CD4-positive, alpha-beta T cell treated with Interleukin-21 for 1 hour (primary cell): ENCODE data around the gene SGMS1.
"Not testable (repeated sequence)": the region's sequence is repeated elsewhere in the genome, so short reads cannot be mapped to it uniquely, and the experiment has no call there.

Experiments
- DNase-seq: peaks from one replicate; pipeline ENCODE4 v3.0.0-alpha.2; 2020

SGMS1 gene

DNA sequence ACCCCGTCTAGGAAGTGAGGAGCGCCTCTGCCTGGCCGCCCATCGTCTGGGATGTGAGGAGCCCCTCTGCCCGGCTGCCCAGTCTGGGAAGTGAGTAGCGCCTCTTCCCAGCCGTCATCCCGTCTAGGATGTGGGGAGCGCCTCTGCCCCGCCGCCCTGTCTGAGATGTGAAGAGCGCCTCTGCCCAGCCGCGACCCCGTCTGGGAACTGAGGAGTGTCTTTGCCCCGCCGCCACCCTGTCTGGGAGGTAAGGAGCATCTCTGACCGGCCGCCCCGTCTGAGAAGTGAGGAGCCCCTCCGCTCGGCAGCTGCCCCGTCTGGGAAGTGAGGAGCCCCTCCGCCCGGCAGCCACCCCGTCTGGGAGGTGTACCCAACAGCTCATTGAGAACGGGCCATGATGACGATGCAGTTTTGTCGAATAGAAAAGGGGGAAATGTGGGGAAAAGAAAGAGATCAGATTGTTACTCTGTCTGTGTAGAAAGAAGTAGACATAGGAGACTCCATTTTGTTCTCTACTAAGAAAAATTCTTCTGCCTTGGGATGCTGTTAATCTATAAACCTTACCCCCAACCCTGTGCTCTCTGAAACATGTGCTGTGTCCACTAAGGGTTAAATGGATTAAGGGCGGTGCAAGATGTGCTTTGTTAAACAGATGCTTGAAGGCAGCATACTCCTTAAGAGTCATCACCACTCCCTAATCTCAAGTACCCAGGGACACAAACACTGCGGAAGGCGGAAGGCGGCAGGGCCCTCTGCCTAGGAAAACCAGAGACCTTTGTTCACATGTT lies 267.9 kb downstream of the SGMS1 start:
- not testable (repeated sequence) for DNase-seq

DNA sequence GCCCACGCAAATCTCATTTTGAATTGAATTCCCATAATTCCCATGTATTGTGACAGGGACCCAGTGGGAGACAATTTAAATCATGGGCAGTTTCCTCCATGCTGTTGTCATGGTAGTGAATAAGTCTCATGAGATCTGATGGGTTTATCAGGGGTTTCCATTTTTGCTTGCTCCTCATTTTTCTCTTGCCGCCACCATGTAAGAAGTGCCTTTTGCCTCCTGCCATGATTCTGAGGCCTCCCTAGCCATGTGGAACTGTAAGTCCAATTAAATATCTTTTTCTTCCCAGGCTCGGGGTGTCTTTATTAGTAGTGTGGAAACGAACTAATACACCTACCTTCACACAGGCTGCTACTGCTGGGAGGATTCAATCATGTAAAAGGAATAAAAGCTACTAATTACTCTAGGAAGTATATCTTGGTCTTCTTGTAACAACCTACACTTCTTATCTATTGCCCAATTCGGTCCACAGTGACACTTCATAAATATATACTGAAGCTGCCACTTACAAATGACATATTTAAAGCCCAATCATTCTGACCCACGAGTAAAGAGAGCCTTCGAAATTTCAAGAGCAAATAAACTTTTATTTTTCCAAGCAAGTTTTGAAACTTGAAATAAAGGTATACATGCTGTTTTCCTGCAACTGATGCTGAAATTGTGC lies 272.1 kb downstream of the SGMS1 start:
- DNase-seq: no peak

DNA sequence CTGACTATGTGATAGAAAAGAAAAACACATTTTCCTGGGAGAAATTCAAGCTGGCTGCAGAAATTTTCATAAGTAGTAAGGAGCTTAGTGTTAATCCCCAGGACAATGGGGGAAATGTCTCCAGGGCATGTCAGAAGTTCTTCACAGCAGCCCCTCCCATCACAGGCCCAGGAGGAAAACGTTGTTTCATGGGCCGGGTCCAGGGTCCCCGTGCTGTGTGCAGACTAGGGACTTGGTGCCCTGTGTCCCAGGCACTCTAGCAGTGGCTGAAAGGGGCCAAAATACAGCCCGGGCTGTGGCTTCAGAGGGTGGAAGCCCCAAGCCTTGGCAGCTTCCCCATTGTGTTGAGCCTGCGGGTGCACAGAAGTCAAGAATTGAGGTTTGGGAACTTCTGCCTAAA lies 273.4 kb downstream of the SGMS1 start:
- DNase-seq: no peak

DNA sequence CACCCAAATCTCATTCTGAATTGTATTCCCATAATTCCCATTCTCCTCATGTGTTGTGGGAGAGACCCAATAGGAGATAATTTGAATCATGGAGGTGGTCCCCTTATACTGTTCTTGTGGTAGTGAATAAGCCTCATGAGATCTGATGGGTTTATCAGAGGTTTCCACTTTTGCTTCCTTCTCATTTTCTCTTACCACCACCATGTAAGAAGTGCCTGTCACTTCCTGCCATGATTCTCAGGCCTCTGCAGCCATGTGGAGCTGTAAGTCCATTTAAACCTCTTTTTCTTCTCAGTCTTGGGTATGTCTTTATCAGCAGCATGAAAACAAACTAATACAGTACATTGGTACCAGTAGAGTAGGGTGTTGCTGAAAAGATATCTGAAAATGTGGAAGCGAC lies 274.2 kb downstream of the SGMS1 start:
- no peak for DNase-seq

DNA sequence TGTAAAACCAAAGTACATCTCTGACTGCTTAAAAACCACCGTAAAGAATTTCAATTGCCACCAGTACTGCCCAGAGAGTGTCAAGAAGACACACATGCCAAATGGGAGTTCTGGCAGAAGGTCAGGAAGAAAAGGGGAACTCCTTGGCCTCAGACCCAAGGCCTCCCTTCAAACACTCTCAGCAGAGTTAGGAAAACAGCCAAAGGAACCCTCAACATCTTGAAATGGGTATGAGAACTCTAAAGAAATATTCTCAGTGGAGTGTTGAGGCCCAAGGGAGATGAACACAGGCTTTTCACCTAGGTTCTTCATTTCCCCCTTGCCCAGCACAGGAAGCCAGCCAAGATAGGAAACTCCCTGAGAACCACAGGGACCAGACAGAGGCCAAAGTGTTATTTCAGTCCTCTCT lies 276.4 kb downstream of the SGMS1 start:
- no peak for DNase-seq

DNA sequence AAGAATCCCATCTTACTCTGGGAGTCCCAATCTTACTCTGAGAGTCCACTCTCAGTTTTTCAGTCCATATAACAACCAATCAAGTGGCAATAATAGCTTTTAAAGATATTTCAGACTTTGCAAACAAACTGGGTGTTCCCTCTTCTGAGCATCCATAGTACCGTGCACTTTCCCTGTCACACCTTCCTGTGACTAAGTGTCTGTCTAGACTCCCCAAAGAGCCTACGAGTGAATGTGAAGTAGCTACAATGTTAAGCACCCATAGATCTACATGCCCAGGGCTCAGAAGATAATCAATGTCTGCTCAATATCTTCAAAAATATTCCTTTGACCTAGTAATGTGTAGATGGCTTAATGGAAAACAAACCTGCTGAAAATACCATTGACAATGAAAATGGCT lies 276.8 kb downstream of the SGMS1 start:
- no peak for DNase-seq

DNA sequence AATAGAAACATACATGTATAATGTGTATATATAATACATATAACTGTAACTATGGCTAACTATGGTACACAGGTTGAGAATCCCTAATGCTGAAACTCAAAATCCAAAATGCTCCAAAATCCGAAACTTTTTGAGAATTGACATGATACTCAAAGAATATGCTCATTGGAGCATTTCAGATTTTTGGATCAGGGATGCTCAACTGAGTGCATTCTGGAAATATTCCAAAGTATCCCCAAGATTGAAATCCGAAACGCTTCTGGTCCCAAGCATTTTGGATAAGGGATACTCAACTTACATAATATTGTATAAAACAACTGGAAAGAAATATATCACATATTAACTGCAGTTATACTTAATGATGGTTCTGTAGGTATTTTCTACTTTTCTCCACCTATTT lies 278.2 kb downstream of the SGMS1 start:
- DNase-seq: no peak

DNA sequence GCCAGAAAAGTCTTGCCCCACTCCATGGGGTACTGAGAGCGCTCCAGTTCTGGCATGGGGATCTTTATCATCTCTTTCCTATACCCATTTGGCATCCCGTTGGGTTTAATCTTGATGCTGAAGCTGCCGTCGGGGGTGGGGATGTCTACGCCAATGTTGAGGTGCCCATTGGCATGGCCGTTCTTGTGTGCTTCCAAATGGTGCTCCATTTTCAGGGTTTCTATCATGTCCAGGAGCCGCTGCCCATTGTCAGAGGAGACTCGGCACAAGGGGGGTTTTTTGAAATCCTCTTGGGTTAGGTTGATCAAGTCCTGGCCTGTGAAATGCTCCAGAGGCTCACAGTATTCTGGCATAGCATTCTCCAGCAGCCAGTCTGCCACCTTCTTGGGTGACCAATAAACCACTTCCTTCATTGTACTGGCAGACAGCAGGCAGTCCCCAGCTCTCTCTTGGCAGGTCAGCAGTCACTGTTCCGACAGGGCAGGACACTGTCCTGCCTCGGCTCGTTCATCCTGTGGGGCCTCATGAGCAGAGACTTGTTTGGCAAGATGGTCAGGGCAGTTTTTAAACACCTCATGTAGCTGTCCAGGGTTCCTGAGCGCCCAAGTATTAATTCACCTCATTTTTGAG lies 279.9 kb downstream of the SGMS1 start:
- DNase-seq: no peak

DNA sequence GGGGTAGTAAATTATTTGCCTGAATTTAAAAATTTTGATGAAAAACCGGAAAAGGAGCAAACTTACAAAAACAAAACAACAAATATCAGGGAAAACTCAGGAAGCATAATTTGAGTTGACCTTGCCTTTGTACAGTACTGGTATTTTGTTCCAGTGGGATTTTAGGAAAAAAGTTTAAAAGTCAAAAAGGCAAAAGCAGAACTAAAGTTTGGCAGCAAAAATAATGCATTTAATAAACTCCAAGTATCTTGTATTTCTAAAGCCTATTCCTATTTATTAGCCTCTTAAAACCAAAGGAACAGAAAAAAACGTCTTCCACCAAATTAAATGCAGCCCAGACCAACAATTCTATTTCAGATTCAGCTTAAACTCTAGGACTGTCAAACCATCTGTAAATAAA lies 281.8 kb downstream of the SGMS1 start:
- DNase-seq: no peak

DNA sequence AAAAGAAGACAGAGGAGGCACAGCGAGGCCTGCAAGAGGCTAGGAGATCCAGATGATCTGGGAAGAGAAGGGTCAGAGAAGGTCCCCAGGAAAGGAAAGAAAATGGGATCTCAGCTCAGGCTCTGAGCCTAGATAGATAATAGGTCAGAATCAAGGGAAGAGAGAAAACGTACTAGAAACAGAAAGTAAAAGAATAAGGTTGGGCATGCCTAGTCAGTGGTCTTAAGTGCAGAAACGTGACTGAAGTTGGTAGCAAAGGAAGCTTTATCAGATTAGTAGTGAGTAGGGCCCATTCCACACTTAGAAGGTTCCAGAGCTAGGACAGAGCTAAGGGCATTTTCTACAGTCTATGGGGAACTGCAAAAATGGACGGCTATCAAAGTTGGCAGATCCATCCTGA lies 287.6 kb downstream of the SGMS1 start:
- peak; percentile 7 for DNase-seq

DNA sequence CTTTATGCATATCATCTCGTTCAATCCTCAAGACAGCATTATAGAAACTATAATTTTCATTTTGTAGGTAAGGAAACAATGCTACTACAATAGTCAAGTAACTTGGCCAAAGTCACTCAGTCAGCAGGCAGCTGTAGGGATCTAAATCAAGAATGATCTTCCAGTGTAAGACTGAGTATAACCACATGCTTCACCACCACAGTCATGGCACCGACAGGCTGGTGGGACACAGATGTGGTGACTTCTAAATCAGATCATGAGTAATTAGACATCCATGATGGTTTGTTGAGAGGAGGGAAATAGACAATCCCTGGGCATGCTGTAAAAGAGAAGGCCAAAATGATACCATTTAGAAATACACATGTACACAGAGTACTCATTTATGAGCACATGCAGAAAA lies 288.4 kb downstream of the SGMS1 start:
- no peak for DNase-seq

DNA sequence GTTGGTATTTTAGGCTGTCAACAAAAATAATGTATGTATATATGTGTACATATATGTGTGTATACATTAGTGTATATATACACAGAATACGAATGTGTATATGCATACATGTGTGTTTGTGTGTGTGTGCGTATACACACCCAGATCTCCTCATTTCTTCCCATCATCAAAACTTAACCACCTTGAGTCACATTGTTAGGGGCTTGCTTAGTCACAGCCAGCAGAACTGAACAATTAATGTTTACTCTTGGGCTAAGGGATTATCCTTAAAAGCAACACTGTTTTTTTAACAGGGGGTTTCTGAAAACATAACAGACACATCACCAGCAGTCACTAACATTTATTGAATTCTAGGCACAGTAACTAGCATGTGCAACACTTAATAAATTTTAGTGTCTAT lies 289.5 kb downstream of the SGMS1 start:
- DNase-seq: no peak

DNA sequence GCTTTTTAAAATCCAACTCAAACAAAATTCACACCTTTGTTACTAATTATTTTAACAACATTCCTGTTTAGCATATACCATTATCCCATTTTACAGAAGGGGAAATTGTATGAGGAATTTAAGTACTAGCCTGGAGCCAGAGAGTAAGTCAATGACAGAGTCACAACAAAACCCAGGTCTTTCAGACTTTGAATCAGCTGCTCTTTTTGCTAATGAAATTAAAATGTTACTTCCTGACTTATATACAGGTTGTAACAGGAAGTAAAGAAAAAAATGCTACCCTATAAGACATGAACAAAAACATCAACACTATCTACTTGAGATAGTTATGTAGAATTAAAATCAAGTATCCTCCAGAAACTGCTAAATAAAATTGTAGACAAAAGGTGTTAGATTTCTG lies 289.9 kb downstream of the SGMS1 start:
- DNase-seq: no peak

DNA sequence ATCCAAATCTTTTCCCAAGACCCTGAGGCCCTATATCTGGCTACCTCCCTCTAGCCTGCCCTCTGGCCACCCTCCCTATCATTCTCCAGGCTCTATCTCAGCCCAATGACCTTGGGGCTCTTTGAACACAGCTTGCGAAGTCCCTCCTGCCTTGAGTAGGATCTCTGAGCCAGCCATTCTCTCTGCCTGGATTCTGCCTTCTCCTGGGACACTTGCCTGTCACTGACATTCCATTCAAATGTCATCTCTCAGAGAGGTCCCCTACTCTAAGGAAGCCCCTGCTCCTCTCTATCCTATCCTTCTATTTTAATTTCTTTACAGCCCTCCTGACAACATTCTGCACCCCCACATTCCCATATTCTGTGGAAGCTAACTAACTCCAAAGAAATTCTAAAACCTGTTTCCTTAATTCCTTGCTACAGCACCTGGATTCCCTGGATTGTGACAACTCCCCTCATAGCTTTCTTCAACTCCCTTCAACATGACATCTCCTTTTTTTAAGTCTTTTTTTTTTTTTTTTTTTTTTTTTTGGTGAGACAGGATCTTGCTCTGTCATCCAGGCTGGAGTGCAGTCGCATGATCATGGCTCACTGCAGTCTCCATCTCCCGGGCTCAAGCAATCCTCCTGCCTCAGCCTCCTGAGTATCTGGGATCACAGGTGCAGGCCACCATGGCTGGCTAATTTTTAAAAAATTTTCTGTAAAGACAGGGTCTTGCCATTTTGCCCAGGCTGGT lies 291.5 kb downstream of the SGMS1 start:
- DNase-seq: no peak

DNA sequence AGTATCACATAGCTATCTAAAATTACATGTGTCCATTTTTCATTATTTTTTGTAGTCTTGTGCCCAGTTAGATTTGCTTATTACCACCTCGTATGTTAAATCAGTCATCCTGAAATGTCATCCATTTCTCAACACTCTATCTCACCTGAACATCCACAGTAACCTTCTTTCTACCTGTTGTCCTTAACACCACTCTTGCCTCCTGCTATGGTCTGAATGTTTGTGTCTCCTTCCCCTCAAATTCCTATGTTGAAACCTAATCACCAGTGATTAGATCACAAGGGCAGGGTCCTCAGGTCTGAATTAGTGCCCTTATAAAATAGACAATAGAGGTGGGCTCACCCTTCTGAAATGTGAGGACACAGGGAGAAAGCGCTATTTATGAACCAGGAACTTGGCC lies 292.3 kb downstream of the SGMS1 start:
- DNase-seq: no peak

DNA sequence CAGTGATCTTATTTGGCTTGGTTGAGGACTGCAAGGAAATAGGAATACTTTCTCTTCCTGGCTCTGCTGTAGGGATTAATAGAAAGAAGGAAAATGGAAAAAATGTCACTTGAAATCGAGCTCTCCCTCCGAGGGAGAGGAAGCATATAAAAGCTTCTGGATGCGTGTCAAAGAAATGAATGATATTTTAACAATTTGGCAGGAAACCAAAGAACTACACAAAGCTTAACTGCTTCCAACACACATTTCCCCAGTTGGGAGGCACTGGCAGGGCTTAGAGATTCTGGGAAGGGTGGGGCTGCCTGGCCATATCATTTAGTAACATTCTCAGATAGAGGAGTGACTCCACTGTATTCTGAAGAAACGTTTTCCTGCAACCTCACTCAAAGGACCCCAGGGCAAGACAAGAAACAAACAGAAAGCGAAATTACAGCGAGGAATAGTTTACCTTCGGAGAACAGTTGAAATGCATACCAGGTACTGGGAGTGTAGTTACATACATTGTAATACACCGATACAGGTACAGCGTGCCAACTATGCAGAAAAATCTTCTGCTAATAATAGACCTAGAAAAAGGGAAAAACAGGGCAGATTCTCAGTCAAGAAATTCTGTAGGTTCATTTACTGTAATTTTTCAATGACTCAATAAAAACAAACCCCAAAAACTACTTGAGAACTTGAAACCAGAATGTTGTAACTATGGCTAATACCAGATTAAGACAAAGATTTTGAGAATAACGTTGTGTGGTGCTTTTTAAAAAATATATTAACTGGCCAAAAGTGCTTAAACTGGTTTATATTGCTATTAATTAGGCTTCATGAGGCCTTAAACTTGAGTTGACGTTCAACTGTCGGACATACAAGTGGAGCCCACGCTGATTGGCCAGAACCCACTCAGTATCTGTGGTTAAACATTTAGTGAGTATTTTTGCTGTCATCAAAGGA lies 296.7 kb downstream of the SGMS1 start:
- no peak for DNase-seq

DNA sequence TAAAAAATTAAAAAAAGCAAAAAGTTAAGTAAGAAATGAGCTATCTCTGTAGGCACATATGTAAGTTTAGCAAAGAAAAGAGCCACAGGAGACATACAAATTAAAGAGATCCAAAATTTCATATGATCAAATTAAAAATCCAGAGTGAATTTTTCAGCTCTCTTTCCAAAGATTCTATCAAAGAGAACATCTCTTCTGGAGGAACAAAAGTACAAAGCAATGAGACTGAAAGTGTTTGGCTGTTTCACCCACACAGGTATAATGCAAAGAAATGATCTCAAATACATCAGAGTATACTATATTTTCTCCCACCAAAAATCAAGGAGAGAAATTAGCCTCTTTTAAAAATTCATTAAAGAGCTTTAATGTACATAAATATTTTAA lies 297.6 kb downstream of the SGMS1 start:
- DNase-seq: no peak

DNA sequence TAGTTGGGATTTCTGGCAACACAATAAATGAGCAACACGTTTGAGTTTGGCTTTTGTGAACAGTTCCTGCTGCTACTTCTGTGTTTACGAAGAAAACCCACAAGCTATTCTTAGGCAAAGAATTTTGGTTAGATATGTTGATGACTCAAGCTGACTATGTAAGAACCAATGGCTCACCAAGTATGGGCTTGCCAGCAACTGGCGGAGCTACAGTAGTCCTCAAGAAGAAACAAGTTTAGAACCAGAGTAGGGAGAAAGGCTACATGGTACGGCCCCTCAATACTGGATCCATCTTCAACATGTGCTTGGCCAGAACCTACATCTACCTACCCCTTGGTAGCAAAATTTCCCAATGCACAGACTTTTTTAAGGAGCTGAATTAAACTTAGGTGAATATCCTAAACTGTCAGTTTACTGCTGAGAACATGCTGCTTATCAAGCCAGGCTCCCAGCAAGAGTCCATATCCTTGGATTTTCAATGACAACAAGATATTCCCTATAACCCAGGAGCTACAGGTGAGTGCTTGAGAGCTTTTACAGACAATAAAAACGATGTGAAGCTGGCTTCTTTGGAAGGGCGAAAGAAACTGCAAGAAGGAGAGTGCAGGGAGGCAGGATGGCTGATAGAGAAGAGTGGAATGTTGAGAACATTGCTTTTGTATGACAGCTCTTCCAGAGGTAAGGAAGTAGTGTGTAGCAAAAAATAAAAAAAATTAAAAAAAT lies 298.1 kb downstream of the SGMS1 start:
- DNase-seq: no peak

DNA sequence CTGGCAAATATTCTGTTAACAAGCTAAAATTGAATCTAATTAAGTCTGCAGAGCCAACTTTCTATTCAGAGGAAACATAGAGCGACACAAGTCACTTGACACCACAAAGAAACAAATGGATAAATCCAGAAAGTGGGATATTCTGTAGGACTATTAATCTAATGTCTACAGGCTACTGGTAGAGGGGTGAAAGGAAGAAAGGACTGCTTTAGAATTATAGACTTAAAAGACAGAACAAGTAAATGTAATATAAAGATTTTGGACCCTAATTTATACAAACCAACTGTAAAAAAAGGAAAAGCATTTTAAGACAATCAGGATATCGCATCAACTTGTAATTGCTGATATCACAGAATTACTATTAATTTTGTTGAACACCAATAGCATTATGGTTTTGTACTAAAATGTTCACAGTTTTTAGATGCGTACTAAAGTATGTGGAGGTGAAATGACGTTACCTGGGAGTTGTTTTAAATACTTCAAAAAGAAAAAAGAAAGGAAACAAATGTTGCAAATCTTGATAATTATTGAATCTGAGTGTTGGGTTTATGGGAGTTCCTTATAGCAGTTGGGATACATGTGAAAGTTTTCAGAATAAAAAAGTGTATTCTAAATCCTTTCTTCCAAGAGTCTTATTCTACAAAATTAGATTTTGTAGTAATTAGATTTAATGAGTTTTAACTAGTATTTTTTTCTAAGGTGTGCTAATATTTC lies 298.9 kb downstream of the SGMS1 start:
- no peak for DNase-seq

DNA sequence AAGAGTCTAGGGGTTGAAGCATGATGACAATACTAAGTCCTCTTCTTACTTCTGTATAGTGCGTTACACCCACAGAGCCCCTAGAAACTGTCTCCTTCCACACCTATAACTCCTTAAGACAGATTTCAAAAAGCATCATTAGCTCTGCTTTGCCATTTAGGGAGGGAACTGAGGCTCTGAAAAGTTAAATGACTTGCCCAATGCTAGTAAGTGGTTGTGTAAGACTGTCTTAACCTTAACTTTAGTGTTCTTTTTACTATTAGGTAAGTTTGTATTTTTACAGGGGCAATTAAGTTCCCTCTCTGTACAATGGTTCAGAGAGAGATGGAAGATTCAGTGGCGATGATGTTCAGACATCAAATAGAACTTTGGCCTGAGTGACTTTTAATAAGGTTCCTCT lies 299.7 kb downstream of the SGMS1 start:
- no peak for DNase-seq

DNA sequence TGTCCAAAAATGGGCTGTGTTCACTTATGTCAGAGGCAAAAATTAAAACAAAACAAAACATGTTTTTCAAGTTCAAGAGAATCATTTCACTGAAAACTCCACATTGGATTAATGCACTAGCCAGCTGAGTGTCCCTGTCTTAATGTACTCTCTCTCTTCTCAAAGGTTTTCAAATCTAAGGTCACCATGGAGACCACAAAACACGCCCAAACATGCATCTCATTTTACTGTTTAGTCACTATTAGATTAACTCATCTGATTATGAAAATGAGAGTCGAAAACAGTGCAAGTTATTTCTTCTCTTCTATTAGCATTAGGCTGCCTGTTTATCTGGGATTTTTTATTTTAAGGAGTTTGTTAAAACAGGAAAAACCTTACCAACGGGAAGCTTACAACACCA lies 301.7 kb downstream of the SGMS1 start:
- DNase-seq: peak; percentile 12
